Left lung (tissue), 10 donors: ENCODE data around the gene PLEKHO2. TPM values are rescaled to one million over a fixed set of nuclear protein-coding genes. Genes with fewer than 3 reads are reported as not detected.
A peak's percentile ranks its signal among the peaks of the same experiment; 100 is the strongest.

Experiments
- ATAC-seq: fragments of 200-7000 bp; cut with Tn5 transposase; one replicate; pipeline ENCODE4 v1.9.1; 2020; ENCODE audit warnings: moderate library complexity
- DNase-seq, 4 donors: peaks; one replicate each; pipeline ENCODE4 v3.0.0-alpha.2; 2013 to 2020
- H3K27ac ChIP-seq, 2 donors: fragments of 200-600 bp; sonication (generic) in 1 of 2; one replicate each; pipeline versions ENCODE4 v1.5.0 to v1.8.0; 2020 to 2021
- H3K27me3 ChIP-seq, 2 donors: fragments of 200-600 bp; sonication (generic) in 1 of 2; one replicate each; pipeline versions ENCODE4 v1.5.0 to v1.8.0; 2020 to 2021
- H3K36me3 ChIP-seq, 2 donors: fragments of 200-600 bp; sonication (generic) in 1 of 2; one replicate each; pipeline versions ENCODE4 v1.5.0 to v1.8.0; 2020 to 2021
- H3K4me1 ChIP-seq, 2 donors: fragments of 200-600 bp; one replicate each; pipeline ENCODE4 v1.8.0; 2021
- H3K4me3 ChIP-seq, 2 donors: fragments of 200-600 bp; sonication (generic) in 1 of 2; one replicate each; pipeline versions ENCODE4 v1.5.0 to v1.8.0; 2020 to 2021; ENCODE audit warnings: mild to moderate bottlenecking in 1 of 2
- H3K9me3 ChIP-seq, 2 donors: fragments of 200-600 bp; sonication (generic) in 1 of 2; one replicate each; pipeline versions ENCODE4 v1.5.0 to v1.8.0; 2020 to 2021
- CTCF ChIP-seq, 2 donors: fragments of 200-600 bp; sonication (generic) in 1 of 2; IDR thresholded peaks; one replicate each; pipeline versions ENCODE4 v1.5.0 to v1.8.0; 2021; ENCODE audit warnings: antibody characterized with exemption in 2 of 2
- intact Hi-C, 2 donors: fragments of 100-400 bp; cut with DNase I; formaldehyde crosslinking; loops; one replicate each; pipeline versions ENCODE4 v1.11.2 to v1.14.2; 2022
- polyA plus RNA-seq, 6 donors: library from polyadenylated mRNA; unstranded; fragments of 120-200 nt; gene quantifications; one replicate each; pipeline ENCODE4 v1.2.1, GENCODE V29; 2013; ENCODE audit not compliant: insufficient read length in 6 of 6
- total RNA-seq, 2 donors: library from RNA; stranded (reverse); fragmentation: NEBNext Ultra II Directional; extraction: Animal tissue kit (Norgen Biotek cat#: 25700); gene quantifications; one replicate each; pipeline ENCODE4 v1.2.1, GENCODE V29; 2021
- donor health status: DM: no; HTN: yes; CAD: no.
- donor health status: DM: no; HTN: no; CAD: no.

The PLEKHO2 gene
- total and polyA plus RNA-seq, 8 donors = 22.0 to 91.8 (median 26.7) TPM

GRCh38 chr15:64877435-64877834 lies 35.7 kb downstream of the PLEKHO2 start:
- H3K9me3 ChIP-seq = no peaks in the 10 kb centered on the region
- intact Hi-C loops = no loop called here
- H3K36me3 ChIP-seq = no peaks in the 10 kb centered on the region
- DNase-seq (peak in 2 of 4 donors; percentile 88 to 92), ATAC-seq (peak; percentile 69)
- H3K4me1 ChIP-seq = peaks cover 25 to 92% of the 10 kb centered on the region in 2 donors
- no peak overlapping the region for H3K4me3 ChIP-seq
- H3K27me3 ChIP-seq = no peaks in the 10 kb centered on the region
- H3K27ac ChIP-seq = peak overlapping the region; percentile 81 to 82
- TF ChIP-seq CTCF (IDR thresholded peaks at IDR 0.05) = no peak

GRCh38 chr15:64878705-64879104 lies 37.0 kb downstream of the PLEKHO2 start:
- TF ChIP-seq CTCF (IDR thresholded peaks at IDR 0.05) = no peak
- Histone ChIP-seq H3K9me3 (no peaks in the 10 kb centered on the region), H3K4me1 (peaks cover 17 to 92% of the 10 kb centered on the region in 2 donors), H3K4me3 (no peak overlapping the region), H3K36me3 (no peaks in the 10 kb centered on the region), H3K27me3 (no peaks in the 10 kb centered on the region), H3K27ac (peak overlapping the region; percentile 81 to 82)
- intact Hi-C loops = no loop called here
- DNase-seq = no peak
- ATAC-seq = peak; percentile 23

- DNase-seq = no peak
- H3K36me3 ChIP-seq = no peaks in the 10 kb centered on the region
- no peaks in the 10 kb centered on the region for H3K9me3 ChIP-seq
- intact Hi-C loops = no loop called here
- TF ChIP-seq CTCF (IDR thresholded peaks at IDR 0.05) = no peak
- H3K27ac ChIP-seq = peak overlapping the region; percentile 75 to 91
- no peak overlapping the region for H3K4me3 ChIP-seq
- peaks cover 12 to 88% of the 10 kb centered on the region in 2 donors for H3K4me1 ChIP-seq
- peak; percentile 61 for ATAC-seq
- no peaks in the 10 kb centered on the region for H3K27me3 ChIP-seq
Observed at GRCh38 chr15:64883100-64883581, 41.4 kb downstream of the PLEKHO2 start.

GRCh38 chr15:64883997-64884511 lies 42.3 kb downstream of the PLEKHO2 start:
- Histone ChIP-seq H3K4me3 (no peak overlapping the region), H3K27me3 (no peaks in the 10 kb centered on the region), H3K4me1 (peaks cover 11 to 81% of the 10 kb centered on the region in 2 donors), H3K9me3 (no peaks in the 10 kb centered on the region), H3K27ac (peak overlapping the region; percentile 75 to 91), H3K36me3 (no peaks in the 10 kb centered on the region)
- ATAC-seq = peak; percentile 78
- no peak for TF ChIP-seq CTCF (IDR thresholded peaks at IDR 0.05)
- peak in 2 of 4 donors; percentile 92 to 94 for DNase-seq
- intact Hi-C loops = no loop called here

GRCh38 chr15:64884679-64885078 lies 43.0 kb downstream of the PLEKHO2 start:
- H3K27ac ChIP-seq = peak overlapping the region in 1 of 2 donors; percentile 91
- no peak overlapping the region for H3K4me3 ChIP-seq
- H3K9me3 ChIP-seq = no peaks in the 10 kb centered on the region
- intact Hi-C loops = no loop called here
- H3K27me3 ChIP-seq = no peaks in the 10 kb centered on the region
- TF ChIP-seq CTCF (IDR thresholded peaks at IDR 0.05) = no peak
- no peaks in the 10 kb centered on the region for H3K36me3 ChIP-seq
- no peak for ATAC-seq
- H3K4me1 ChIP-seq = peaks cover 9 to 75% of the 10 kb centered on the region in 2 donors
- no peak for DNase-seq
